Measurements from ENCODE around the gene ODAD2. TPM values are rescaled to one million over a fixed set of nuclear protein-coding genes. Genes with fewer than 3 reads are reported as not detected.

Gene ODAD2
- total RNA-seq, 4 donors from 2014 or later: 0.23 TPM; not detected in 3

- TF ChIP-seq CTCF (IDR thresholded peaks at IDR 0.05) (no peak), POLR2A (IDR thresholded peaks at IDR 0.05) (no peak), EP300 (IDR thresholded peaks at IDR 0.05) (no peak), POLR2AphosphoS5 (IDR thresholded peaks at IDR 0.05) (no peak)
- DNase-seq (ENCODE audit: low spot score in 2 of 2): no peak
- Histone ChIP-seq H3K4me1 (no peaks in the 10 kb centered on the region), H3K27me3 (peaks cover 16% of the 10 kb centered on the region), H3K4me3 (no peak overlapping the region), H3K27ac (no peak overlapping the region), H3K9me3 (no peaks in the 10 kb centered on the region), H3K36me3 (no peaks in the 10 kb centered on the region)
- 88% methylated on average over 2 of the region's 2 CpGs for WGBS
Observed at GRCh38 chr10:27770181-27770580, 228.7 kb downstream of the ODAD2 start.
